GM19455 (cell line): ENCODE results near the gene NASP.

Experiments used
- ATAC-seq: cut with Tn5 transposase; IDR thresholded peaks from one replicate; pipeline ENCODE4 v1.9.1; 2021; ENCODE audit not compliant: unreplicated experiment

The NASP gene

GRCh38 chr1:45617618-45618017 is 33.8 kb downstream of the NASP start:
- no peak for ATAC-seq

- ATAC-seq, result no peak
Measured at GRCh38 chr1:45619149-45619921, 35.5 kb downstream of the NASP start.

- no peak for ATAC-seq
Measured at GRCh38 chr1:45620588-45621500, 37.0 kb downstream of the NASP start.

- ATAC-seq, result no peak
Measured at GRCh38 chr1:45621501-45621836, 37.6 kb downstream of the NASP start.

GRCh38 chr1:45621895-45622523 is 38.2 kb downstream of the NASP start:
- no peak for ATAC-seq

GRCh38 chr1:45622524-45623394 is 38.9 kb downstream of the NASP start:
- no peak for ATAC-seq

- ATAC-seq, result no peak
Measured at GRCh38 chr1:45623972-45624371, 40.1 kb downstream of the NASP start, which contains the start of gene CCDC17. TSS of gene CCDC17 (minus strand) at chr1:45624054. CDS start at chr1:45623909, 145 bp downstream.

GRCh38 chr1:45629035-45629434 is 45.2 kb downstream of the NASP start:
- no peak for ATAC-seq

GRCh38 chr1:45630429-45630828 is 46.6 kb downstream of the NASP start:
- ATAC-seq, result no peak

- ATAC-seq, result no peak
Measured at GRCh38 chr1:45635211-45635610, 51.4 kb downstream of the NASP start.

GRCh38 chr1:45640293-45640692 is 56.5 kb downstream of the NASP start:
- ATAC-seq, result no peak

GRCh38 chr1:45643321-45643720 is 59.5 kb downstream of the NASP start:
- ATAC-seq, result no peak

- no peak for ATAC-seq
Measured at GRCh38 chr1:45643978-45644377, 60.1 kb downstream of the NASP start.

GRCh38 chr1:45644661-45645060 is 60.8 kb downstream of the NASP start:
- no peak for ATAC-seq

- ATAC-seq, result no peak
Measured at GRCh38 chr1:45647248-45648021, 63.6 kb downstream of the NASP start.

- no peak for ATAC-seq
Measured at GRCh38 chr1:45654540-45655280, 70.9 kb downstream of the NASP start.

GRCh38 chr1:45656573-45657226 is 72.9 kb downstream of the NASP start:
- no peak for ATAC-seq

- no peak for ATAC-seq
Measured at GRCh38 chr1:45658171-45658570, 74.3 kb downstream of the NASP start.

GRCh38 chr1:45659222-45659621 is 75.4 kb downstream of the NASP start:
- ATAC-seq, result no peak
